GM23248 (cell line): ENCODE results near the gene PAFAH1B1.

Experiments
- EZH2 ChIP-seq: fragments of 200-600 bp; sonication (generic); IDR thresholded peaks from 2 replicates; pipeline ENCODE4 v1.6.1; 2018; ENCODE audit warnings: antibody characterized with exemption, mild to moderate bottlenecking; ENCODE audit not compliant: insufficient read depth, poor library complexity, severe bottlenecking
- EZH2phosphoT487 ChIP-seq: fragments of 200-600 bp; sonication (generic); IDR thresholded peaks from 2 replicates; pipeline ENCODE4 v1.6.1; 2018; ENCODE audit warnings: antibody characterized with exemption, moderate library complexity, mild to moderate bottlenecking, low read depth; ENCODE audit not compliant: insufficient read depth

DNA sequence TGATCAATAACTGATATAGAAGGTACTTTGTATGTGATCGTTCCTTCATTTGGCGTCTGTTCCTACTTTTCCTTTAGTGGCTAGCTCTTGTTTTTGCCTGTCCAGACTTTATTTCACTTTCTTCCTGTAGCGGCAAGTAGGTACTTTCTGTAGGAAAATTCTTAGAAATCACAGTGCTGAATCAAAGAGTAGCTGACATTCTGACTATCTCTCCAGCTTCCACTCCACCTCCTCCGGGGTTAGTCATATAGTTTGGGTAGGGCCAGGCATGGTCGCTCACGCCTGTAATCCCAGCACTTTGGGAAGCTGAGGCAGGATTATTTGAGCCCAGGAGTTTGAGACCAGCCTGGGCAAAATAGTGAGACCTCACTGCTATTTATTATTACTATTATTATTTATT lies 29.9 kb upstream of the PAFAH1B1 start:
- TF ChIP-seq EZH2phosphoT487 (no peak), EZH2 (no peak)
